Daoy (cell line): Measurements from ENCODE around the gene CD47. TPM values are rescaled to one million over a fixed set of nuclear protein-coding genes. Genes with fewer than 3 reads are reported as not detected.

Experiments
- DNase-seq: peaks from one replicate; pipeline ENCODE4 v3.0.0-alpha.2; 2015; ENCODE audit warnings: low read depth
- total RNA-seq: library from RNA; depleted of rRNA; stranded (reverse); fragments of >200 nt; shearing (Covaris generic); gene quantifications from 2 replicates; pipeline ENCODE4 v1.2.3, GENCODE V29; 2014; rRNA removed

Gene CD47
- 160 and 273 TPM in 2 replicates for total RNA-seq

DNA sequence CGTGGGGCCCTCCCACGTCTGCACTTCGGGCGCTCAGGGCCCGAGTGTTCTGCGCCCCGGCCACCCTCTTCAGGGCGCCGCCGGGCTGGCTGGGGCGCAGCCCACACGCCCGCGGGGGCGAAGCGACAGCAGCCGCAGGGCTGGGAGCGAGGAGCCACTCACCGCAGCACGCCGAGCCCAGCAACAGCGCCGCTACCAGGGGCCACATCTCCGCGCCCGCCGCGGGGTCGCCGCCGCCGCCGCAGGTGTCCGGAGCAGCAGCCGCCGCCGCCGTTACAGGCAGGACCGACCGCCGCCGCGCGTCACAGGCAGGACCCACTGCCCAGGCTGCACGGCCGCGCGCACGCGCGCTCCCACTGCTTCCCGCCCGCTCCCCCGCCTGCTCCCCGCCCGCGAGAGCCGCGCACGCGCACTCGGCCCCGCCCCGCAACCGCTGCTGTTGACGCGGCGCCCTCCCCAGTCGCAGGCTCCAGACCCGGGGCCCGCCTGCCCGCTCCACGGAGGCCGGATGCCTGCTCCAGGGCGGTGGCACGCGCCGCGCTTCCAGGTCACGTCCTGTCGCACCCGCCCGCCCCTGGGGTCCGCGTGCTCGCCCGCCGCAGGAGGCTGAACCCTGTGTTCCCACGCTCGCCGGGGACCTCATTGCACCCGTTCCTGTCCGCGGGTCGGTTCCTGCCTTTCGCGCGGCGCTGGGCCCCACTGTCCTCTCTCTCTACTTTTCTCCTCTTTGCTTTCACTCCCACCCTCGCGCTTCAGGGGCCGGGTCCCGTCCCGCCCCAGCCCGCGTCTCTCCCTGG lies at the start of gene CD47:
Gene CD47 (minus strand): TSS at position 331 of the 797 bp plus-strand sequence. CDS start 123 bp downstream, at position 208.
- DNase-seq: peak; percentile 96

GRCh38 chr3:108137460-108137814 lies 46.6 kb upstream of the CD47 start:
- no peak for DNase-seq

GRCh38 chr3:108136561-108137459 lies 46.0 kb upstream of the CD47 start:
- no peak for DNase-seq

GRCh38 chr3:108134555-108134880 lies 43.7 kb upstream of the CD47 start:
- DNase-seq: no peak

GRCh38 chr3:108133858-108134554 lies 43.2 kb upstream of the CD47 start:
- DNase-seq: no peak

DNA sequence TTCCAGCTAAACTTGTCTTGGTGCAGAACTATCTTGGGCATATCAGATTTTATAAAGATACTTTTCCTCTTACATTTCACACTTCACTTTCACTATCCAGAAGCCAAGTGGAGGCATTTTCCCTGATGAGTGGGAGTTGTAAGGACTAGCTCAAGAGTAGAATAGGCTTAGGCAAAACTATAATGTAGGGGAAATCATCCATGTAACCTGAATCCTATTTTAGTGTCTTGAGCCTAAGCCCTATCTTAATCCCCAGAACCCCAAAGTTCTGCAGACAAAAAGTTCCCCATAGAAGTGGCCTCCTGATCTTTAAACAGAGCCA lies 42.2 kb upstream of the CD47 start:
- peak; percentile 17 for DNase-seq

DNA sequence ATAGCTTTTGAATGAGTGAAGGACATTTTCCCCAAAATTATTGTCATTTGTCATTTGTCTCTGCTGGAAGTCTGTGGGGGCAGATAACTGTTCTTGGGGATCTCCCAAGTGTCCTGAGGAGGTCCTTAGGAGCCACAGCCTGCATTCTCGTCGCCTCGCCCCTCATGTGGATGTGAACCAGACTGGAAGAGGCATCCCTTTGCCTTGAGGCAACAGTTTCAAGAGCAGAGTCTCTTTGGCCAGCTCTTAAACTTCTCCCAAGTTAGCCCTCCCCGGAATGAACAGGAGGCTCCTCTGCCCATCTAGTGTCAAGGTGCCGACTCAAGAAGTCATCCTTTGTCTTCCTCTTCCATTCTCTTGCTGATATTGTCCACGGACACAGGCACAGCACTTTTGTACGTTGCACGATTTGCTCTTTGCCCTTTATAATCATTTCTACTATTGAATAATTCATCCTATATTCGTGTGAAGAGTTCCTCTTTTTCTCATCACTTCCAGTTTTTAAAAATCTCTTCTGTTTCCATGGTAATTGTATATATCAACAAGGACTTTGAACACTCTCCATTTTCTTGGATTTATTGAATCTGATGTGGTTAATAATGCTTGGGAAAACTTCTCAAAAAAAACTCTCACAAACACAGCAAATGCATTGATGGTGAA lies 40.8 kb upstream of the CD47 start:
- peak; percentile 65 for DNase-seq

DNA sequence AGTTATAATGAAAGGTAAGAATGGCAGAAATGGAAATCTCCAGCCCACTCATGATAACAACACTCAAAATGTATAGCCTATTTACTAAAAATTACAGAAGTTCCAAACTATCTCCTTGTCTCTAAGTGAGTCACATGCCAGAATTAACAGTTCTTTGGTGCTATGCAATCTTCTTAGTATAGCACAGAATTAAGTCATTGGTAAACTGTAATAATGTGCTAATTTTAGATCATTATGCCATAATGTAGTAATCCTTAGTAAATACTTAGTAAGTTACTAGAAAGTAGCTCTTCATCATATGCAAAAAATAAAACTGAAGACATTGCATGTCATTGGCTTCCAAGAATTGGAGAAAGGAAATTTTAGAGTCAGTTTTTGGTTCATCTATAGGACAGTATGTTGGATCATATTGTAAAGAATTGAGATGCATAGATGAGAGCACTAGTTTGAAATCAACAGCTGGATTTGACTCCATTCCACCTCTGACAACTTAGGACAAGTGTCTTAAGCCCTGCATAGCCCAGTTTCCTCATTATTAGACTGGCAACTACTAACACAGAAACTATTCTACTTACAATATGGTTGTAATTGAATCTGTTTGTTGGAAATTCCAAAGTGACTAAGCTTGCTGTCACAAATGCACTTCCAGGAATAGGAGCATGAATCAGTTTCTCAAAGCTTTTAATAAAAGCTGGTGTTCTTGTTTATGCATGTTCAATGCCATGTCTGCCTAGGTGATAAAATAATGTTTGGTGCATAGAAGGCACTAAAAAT lies 40.1 kb upstream of the CD47 start:
- DNase-seq: peak; percentile 80

- DNase-seq: no peak
Observed at GRCh38 chr3:108130236-108130635, 39.4 kb upstream of the CD47 start.

DNA sequence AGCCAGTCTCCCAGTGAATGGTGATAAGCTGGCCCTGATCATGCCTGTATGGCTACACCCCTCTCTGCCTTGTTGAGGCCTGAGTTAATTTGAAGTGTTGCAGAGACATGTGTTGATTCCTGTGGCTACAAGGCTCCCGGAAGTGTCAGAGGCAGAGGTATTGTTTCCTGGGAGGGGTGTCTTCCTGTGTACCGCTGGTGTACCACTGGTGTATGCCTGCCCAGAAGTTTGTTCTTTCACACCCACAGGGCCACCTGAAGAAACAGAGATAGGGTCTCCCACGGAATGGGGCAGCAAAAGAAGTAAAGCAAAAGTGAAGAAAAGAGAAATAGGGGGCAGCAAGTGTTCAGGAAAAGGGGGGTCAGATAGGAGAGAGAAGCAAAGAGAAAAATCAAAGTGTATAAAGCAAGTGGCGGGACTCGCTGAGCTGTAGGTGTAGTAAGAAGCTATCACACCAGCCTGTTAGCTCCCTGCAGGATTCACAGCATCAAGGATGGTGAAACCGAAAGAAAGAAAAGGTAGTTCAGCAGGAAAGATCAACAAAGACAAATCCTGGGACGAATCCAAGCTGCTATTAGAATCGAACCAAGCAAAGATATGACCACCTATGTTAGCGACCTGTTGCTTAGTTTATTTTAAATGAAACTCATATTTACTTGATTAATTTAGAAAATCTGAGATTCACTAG lies 36.6 kb upstream of the CD47 start:
- no peak for DNase-seq

GRCh38 chr3:108126348-108126747 lies 35.5 kb upstream of the CD47 start:
- DNase-seq: no peak

GRCh38 chr3:108125550-108126071 lies 34.8 kb upstream of the CD47 start:
- DNase-seq: no peak

DNA sequence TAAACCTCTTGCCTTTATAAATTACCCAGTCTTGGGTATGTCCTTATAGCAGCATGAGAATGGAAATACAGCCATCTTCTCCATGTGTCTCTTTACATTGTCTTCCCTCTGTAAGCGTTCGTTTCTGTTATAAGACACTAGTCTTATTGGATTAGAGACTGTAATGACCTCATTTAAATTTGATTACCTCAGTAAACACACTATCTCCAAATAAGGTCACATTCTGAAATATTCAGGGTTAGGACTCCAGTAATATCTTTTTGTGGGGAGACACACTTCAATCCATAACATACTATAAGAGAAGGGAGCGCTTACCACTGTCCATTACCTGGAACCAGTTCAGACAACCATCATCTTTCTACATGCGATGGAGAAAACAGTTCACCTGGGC lies 34.3 kb upstream of the CD47 start:
- DNase-seq: no peak

DNA sequence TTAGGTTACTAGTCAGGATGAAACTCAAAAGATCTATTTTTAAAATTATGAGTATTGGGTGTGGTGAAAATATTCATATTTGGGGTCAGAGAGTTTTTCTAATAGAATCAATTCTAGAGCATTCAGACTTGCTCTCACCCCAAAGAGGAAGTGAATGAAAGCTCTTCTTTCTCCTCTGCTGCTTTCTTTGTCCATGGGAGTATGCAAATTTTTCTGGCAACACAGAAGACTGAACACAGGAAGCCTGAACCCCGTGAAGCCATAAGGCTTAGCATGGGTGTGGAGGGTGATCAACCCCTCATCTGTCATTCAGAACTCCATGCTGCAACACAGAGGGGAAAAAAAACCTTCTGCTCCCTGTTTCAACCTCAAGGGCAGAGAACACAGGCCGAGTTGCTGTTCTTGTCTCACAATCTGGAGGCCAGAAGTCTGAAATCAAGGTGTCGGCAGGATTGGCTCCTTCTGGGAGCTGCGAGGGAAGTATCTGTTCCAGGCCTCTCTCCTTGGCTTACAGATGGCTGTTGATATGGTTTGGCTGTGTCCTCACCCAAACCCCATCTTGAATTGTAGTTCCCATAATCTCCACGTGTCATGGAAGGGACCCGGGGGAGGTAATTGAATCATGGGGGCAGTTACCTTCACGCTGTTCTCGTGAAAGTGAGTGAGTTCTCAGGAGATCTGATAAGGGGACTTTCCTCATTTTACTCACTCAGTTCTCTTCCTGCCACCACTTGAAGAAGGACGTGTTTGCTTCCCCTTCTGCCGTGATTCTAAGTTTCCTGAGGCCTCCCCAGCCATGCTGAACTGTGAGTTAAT lies 33.7 kb upstream of the CD47 start:
- DNase-seq: peak; percentile 21

DNA sequence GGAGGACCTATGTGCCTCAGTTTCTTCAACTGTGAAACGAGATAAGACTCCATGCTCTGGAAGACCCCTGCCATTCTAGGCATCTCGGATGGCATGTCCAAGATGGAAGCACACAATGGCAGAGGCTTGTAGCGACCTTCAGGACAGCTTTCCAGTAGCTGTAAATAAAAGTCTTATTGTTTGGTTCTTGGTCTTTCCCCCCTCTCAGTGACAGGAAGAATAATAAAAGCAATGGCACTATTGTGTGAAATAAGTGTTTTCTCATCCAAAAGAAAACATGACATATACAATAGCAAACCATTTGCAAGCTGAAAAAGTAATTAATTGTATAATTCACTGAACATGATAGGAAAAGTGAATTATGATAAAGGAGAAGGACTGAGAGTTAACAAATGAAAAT lies 32.5 kb upstream of the CD47 start:
- no peak for DNase-seq

GRCh38 chr3:108122276-108122675 lies 31.4 kb upstream of the CD47 start:
- no peak for DNase-seq

DNA sequence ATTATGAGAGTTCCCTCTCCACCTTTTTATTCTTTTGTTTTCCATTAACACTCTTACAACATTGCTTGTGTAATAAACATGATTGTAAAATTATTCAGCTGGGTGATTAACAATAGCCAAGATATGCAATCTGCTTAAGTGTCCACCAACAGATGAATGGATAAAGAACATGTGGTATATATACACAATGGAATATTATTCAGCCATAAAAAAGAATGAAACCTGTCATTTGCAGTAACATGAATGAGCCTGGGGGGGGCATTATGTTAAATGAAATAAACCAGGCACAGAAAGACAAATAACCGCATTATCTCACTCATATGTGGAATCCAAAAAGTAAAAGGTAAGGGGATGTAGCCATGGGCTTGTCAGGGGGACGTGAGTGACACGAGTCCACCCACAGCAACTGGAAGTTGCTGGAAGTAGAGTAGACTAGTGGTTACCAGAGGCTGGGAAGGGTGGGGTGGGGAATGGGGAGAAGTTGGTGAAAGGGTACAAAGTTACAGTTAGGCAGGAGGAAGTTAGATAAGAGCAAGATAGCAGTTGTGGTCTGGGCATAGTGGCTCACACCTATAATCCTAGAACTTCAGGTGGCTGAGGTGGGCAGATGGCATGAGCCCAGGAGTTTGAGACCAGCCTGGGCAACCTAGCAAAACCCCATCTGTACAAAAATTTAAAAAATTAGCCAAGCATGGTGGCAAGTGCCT lies 28.7 kb upstream of the CD47 start:
- DNase-seq: no peak

- no peak for DNase-seq
Observed at GRCh38 chr3:108118038-108118768, 27.4 kb upstream of the CD47 start.
